Effector memory CD4-positive, alpha-beta T cell (primary cell): ENCODE data around the gene FYCO1.

Source experiments
- DNase-seq, 3 donors: peaks; one replicate each; pipeline ENCODE4 v3.0.0-alpha.2; 2020
- H3K27ac ChIP-seq: 2 replicates; pipeline ENCODE4 v1.7.0; 2013; ENCODE audit warnings: mild to moderate bottlenecking, low read length, moderate library complexity; ENCODE audit not compliant: insufficient read depth, poor library complexity, severe bottlenecking
- H3K27me3 ChIP-seq: replicated peaks from 2 replicates; pipeline ENCODE4 v1.7.0; 2013; ENCODE audit warnings: mild to moderate bottlenecking, low read length; ENCODE audit not compliant: insufficient read depth, control insufficient read depth, poor library complexity, severe bottlenecking
- H3K36me3 ChIP-seq: 2 replicates; pipeline ENCODE4 v1.7.0; 2013; ENCODE audit warnings: mild to moderate bottlenecking, low read length, moderate library complexity; ENCODE audit not compliant: control insufficient read depth, insufficient read depth
- H3K4me1 ChIP-seq: 2 replicates; pipeline ENCODE4 v1.7.0; 2013; ENCODE audit warnings: low read length, mild to moderate bottlenecking; ENCODE audit not compliant: control insufficient read depth, insufficient read depth, poor library complexity, severe bottlenecking
- H3K4me3 ChIP-seq: 2 replicates; pipeline ENCODE4 v1.7.0; 2013; ENCODE audit warnings: low read length, low read depth, mild to moderate bottlenecking; ENCODE audit not compliant: insufficient read depth, poor library complexity, severe bottlenecking
- H3K9me3 ChIP-seq: 2 replicates; pipeline ENCODE4 v1.7.0; 2013; ENCODE audit warnings: mild to moderate bottlenecking, low read length, moderate library complexity; ENCODE audit not compliant: control insufficient read depth

Gene FYCO1

GRCh38 chr3:45895686-45896468, 99.7 kb downstream of the FYCO1 start:
- DNase-seq, result no peak
- Histone ChIP-seq H3K4me3 (no peak overlapping the region), H3K36me3 (no peaks in the 10 kb centered on the region), H3K27ac (no peak overlapping the region), H3K27me3 (peaks cover 3% of the 10 kb centered on the region), H3K9me3 (no peaks in the 10 kb centered on the region), H3K4me1 (no peaks in the 10 kb centered on the region)

- no peaks in the 10 kb centered on the region for H3K36me3 ChIP-seq
- peaks cover 3% of the 10 kb centered on the region for H3K27me3 ChIP-seq
- no peaks in the 10 kb centered on the region for H3K9me3 ChIP-seq
- H3K27ac ChIP-seq, result no peak overlapping the region
- no peak for DNase-seq
- H3K4me3 ChIP-seq, result no peak overlapping the region
- H3K4me1 ChIP-seq, result no peaks in the 10 kb centered on the region
Observed at GRCh38 chr3:45894015-45894414, 101.6 kb downstream of the FYCO1 start.

- H3K9me3 ChIP-seq, result no peaks in the 10 kb centered on the region
- no peak for DNase-seq
Observed at GRCh38 chr3:45892161-45892560, 103.5 kb downstream of the FYCO1 start.

GRCh38 chr3:45890405-45890804, 105.2 kb downstream of the FYCO1 start:
- Histone ChIP-seq H3K27me3 (no peaks in the 10 kb centered on the region), H3K4me1 (no peaks in the 10 kb centered on the region), H3K27ac (no peak overlapping the region), H3K9me3 (no peaks in the 10 kb centered on the region), H3K36me3 (no peaks in the 10 kb centered on the region), H3K4me3 (no peak overlapping the region)
- DNase-seq, result no peak

More at GRCh38 chr3:45892161-45892560, 103.5 kb downstream of the FYCO1 start:
- Histone ChIP-seq H3K4me1 (no peaks in the 10 kb centered on the region), H3K27me3 (peaks cover 3% of the 10 kb centered on the region), H3K4me3 (no peak overlapping the region), H3K27ac (no peak overlapping the region), H3K36me3 (no peaks in the 10 kb centered on the region)

GRCh38 chr3:45889337-45889736, 106.3 kb downstream of the FYCO1 start:
- no peaks in the 10 kb centered on the region for H3K27me3 ChIP-seq
- H3K4me3 ChIP-seq, result no peak overlapping the region
- DNase-seq, result no peak
- no peaks in the 10 kb centered on the region for H3K9me3 ChIP-seq
- H3K36me3 ChIP-seq, result no peaks in the 10 kb centered on the region
- H3K4me1 ChIP-seq, result no peaks in the 10 kb centered on the region
- no peak overlapping the region for H3K27ac ChIP-seq

- H3K4me1 ChIP-seq, result no peaks in the 10 kb centered on the region
- H3K27me3 ChIP-seq, result no peaks in the 10 kb centered on the region
- no peaks in the 10 kb centered on the region for H3K9me3 ChIP-seq
- no peaks in the 10 kb centered on the region for H3K36me3 ChIP-seq
- no peak for DNase-seq
- H3K4me3 ChIP-seq, result no peak overlapping the region
- H3K27ac ChIP-seq, result no peak overlapping the region
Observed at GRCh38 chr3:45887759-45888511, 107.7 kb downstream of the FYCO1 start.

- Histone ChIP-seq H3K27ac (no peak overlapping the region), H3K9me3 (no peaks in the 10 kb centered on the region), H3K4me1 (no peaks in the 10 kb centered on the region), H3K4me3 (no peak overlapping the region), H3K27me3 (no peaks in the 10 kb centered on the region), H3K36me3 (no peaks in the 10 kb centered on the region)
- no peak for DNase-seq
Observed at GRCh38 chr3:45887285-45887684, 108.3 kb downstream of the FYCO1 start.

- no peak within 1 kb of the TSS for H3K27ac ChIP-seq
- no peak for DNase-seq
- H3K4me1 ChIP-seq, result peaks cover 4% of the 10 kb centered on the region
- no peaks in the 10 kb centered on the region for H3K27me3 ChIP-seq
- no peaks in the 10 kb centered on the region for H3K9me3 ChIP-seq
- H3K4me3 ChIP-seq, result no peak within 1 kb of the TSS
- H3K36me3 ChIP-seq, result no peaks in the 10 kb centered on the region
Observed at GRCh38 chr3:45885979-45886705, 109.5 kb downstream of the FYCO1 start, which contains the start of gene CCR9. Gene CCR9 (plus strand): TSS chr3:45886543. CDS start chr3:45894934, 8,391 bp downstream.

- no peak for DNase-seq
- no peak overlapping the region for H3K4me3 ChIP-seq
Observed at GRCh38 chr3:45884368-45885201, 111.0 kb downstream of the FYCO1 start.

More at GRCh38 chr3:45884368-45885201, 111.0 kb downstream of the FYCO1 start:
- H3K27me3 ChIP-seq, result no peaks in the 10 kb centered on the region
- peaks cover 9% of the 10 kb centered on the region for H3K4me1 ChIP-seq
- no peaks in the 10 kb centered on the region for H3K9me3 ChIP-seq
- no peak overlapping the region for H3K27ac ChIP-seq
- no peaks in the 10 kb centered on the region for H3K36me3 ChIP-seq
